H1 (cell line): ENCODE data around the gene LTBP4. TPM values are rescaled to one million over a fixed set of nuclear protein-coding genes. Genes with fewer than 3 reads are reported as not detected.

Experiments
- ATF3 ChIP-seq: IDR thresholded peaks from 2 replicates; pipeline ENCODE4 v1.6.1; 2011; ENCODE audit warnings: low read depth, mild to moderate bottlenecking, low read length; ENCODE audit not compliant: insufficient read depth
- CHD1 ChIP-seq: IDR thresholded peaks from 2 replicates; pipeline ENCODE4 v1.6.1; 2012; ENCODE audit warnings: low read depth, low read length, improper control_type of control experiment
- CHD7 ChIP-seq: fragments of 300-600 bp; sonication (generic); IDR thresholded peaks from 2 replicates; pipeline ENCODE4 v1.7.1; 2012; ENCODE audit warnings: low read length, moderate library complexity, mild to moderate bottlenecking, inconsistent platforms; ENCODE audit not compliant: insufficient replicate concordance
- CREB1 ChIP-seq: IDR thresholded peaks from 2 replicates; pipeline ENCODE4 v1.6.1; 2012; ENCODE audit warnings: inconsistent platforms
- FOSL1 ChIP-seq: IDR thresholded peaks from 2 replicates; pipeline ENCODE4 v1.6.1; 2011; ENCODE audit warnings: mild to moderate bottlenecking, low read depth, low read length, moderate library complexity; ENCODE audit not compliant: insufficient read depth
- GABPA ChIP-seq: IDR thresholded peaks from 2 replicates; pipeline ENCODE4 v1.6.1; 2011; ENCODE audit warnings: mild to moderate bottlenecking, low read length, moderate library complexity, borderline replicate concordance; ENCODE audit not compliant: insufficient read depth
- KDM4A ChIP-seq: IDR thresholded peaks from one replicate; pipeline ENCODE4 v1.7.1; 2012; ENCODE audit warnings: low read depth, mild to moderate bottlenecking, moderate library complexity, low read length, inconsistent platforms; ENCODE audit not compliant: severe bottlenecking
- MAFK ChIP-seq: IDR thresholded peaks from 2 replicates; pipeline ENCODE4 v1.6.1; 2012; ENCODE audit warnings: low read depth, mild to moderate bottlenecking, improper control_type of control experiment, low read length
- SP2 ChIP-seq: IDR thresholded peaks from 2 replicates; pipeline ENCODE4 v1.6.1; 2012; ENCODE audit warnings: mild to moderate bottlenecking, low read length, inconsistent platforms
- SP4 ChIP-seq: IDR thresholded peaks from 2 replicates; pipeline ENCODE4 v1.6.1; 2012; ENCODE audit warnings: low read length, inconsistent platforms
- TCF12 ChIP-seq: IDR thresholded peaks from 2 replicates; pipeline ENCODE4 v1.6.1; 2011; ENCODE audit warnings: low read depth, mild to moderate bottlenecking, low read length
- TEAD4 ChIP-seq: IDR thresholded peaks from 2 replicates; pipeline ENCODE4 v1.6.1; 2012; ENCODE audit warnings: low read depth, low read length, inconsistent platforms, mixed read lengths
- polyA plus RNA-seq, 7 experiments: library from polyadenylated mRNA; depleted of rRNA in 3 of 7; stranded (reverse) in 5 of 7; unstranded in 2 of 7; fragments of >200 nt in 5 of 7; fragments of 200-250 nt in 2 of 7; gene quantifications; 1 replicate in 5 of 7; 2 replicates in 1 of 7; 4 replicates in 1 of 7; pipeline versions ENCODE4 v1.2.1 to v1.2.3, GENCODE V29; 2011 to 2013; ENCODE audit warnings: missing spikeins in 2 of 7, mixed read lengths in 2 of 7
- total RNA-seq: library from RNA; stranded (reverse); fragmentation: NEBNext Ultra II Directional; extraction: Animal tissue kit (Norgen Biotek cat#: 25700); gene quantifications from 2 replicates; pipeline ENCODE4 v1.2.1, GENCODE V29; 2021

The LTBP4 gene
- total and polyA plus RNA-seq, 2 of the 8 experiments (the other 6 are each of a cell fraction or from before 2014, with no cell fraction given), result 54.5 to 77.1 TPM

GRCh38 chr19:40578442-40578908 lies 22.7 kb upstream of the LTBP4 start (continued):
- TF ChIP-seq CHD7 (no peak), TEAD4 (no peak), TCF12 (no peak), KDM4A (no peak), MAFK (no peak), SP4 (no peak), CHD1 (no peak), GABPA (no peak), ATF3 (peak; percentile 18; the same call in 1 of the 2 replicates), SP2 (no peak), FOSL1 (no peak), CREB1 (peak; percentile 70; the same call in 1 of the 2 replicates)
